H9 (cell line): Measurements from ENCODE around the gene TMEM150B. TPM values are rescaled to one million over a fixed set of nuclear protein-coding genes. Genes with fewer than 3 reads are reported as not detected.

ENCODE experiments used
- DNase-seq: peaks from one replicate; pipeline ENCODE4 v3.0.0-alpha.2; 2017
- H2AFZ ChIP-seq: one replicate; pipeline ENCODE4 v1.6.1; 2013; ENCODE audit warnings: mild to moderate bottlenecking, low read length, control low read depth, moderate library complexity
- H2AK5ac ChIP-seq: 2 replicates; pipeline ENCODE4 v1.6.1; 2013; ENCODE audit warnings: low read length, control low read depth, mixed read lengths; ENCODE audit not compliant: insufficient read length
- H2BK120ac ChIP-seq: one replicate; pipeline ENCODE4 v1.6.1; 2013; ENCODE audit warnings: low read depth, mild to moderate bottlenecking, low read length, control low read depth, inconsistent platforms; ENCODE audit not compliant: poor library complexity, severe bottlenecking
- H2BK12ac ChIP-seq: 2 replicates; pipeline ENCODE4 v1.6.1; 2013; ENCODE audit warnings: low read length, control low read depth, mixed read lengths, low read depth; ENCODE audit not compliant: insufficient read length
- H2BK15ac ChIP-seq: 2 replicates; pipeline ENCODE4 v1.6.1; 2013; ENCODE audit warnings: low read depth, low read length, control low read depth
- H2BK20ac ChIP-seq: one replicate; pipeline ENCODE4 v1.6.1; 2013; ENCODE audit warnings: low read depth, mild to moderate bottlenecking, low read length, control low read depth, inconsistent platforms; ENCODE audit not compliant: poor library complexity, severe bottlenecking
- H2BK5ac ChIP-seq: 2 replicates; pipeline ENCODE4 v1.6.1; 2013; ENCODE audit warnings: low read length, control low read depth, mixed read lengths; ENCODE audit not compliant: insufficient read length
- H3K14ac ChIP-seq: 2 replicates; pipeline ENCODE4 v1.6.1; 2013; ENCODE audit warnings: low read length, control low read depth; ENCODE audit not compliant: insufficient read depth
- H3K18ac ChIP-seq: 2 replicates; pipeline ENCODE4 v1.6.1; 2013; ENCODE audit warnings: low read depth, mild to moderate bottlenecking, mixed read lengths, low read length, control low read depth; ENCODE audit not compliant: insufficient read length
- H3K23ac ChIP-seq: 2 replicates; pipeline ENCODE4 v1.6.1; 2013; ENCODE audit warnings: low read length, control low read depth, mixed read lengths, low read depth; ENCODE audit not compliant: insufficient read length
- H3K23me2 ChIP-seq: 2 replicates; pipeline ENCODE4 v1.6.1; 2013; ENCODE audit warnings: low read depth, mild to moderate bottlenecking, mixed read lengths, low read length, control low read depth; ENCODE audit not compliant: insufficient read length, poor library complexity, severe bottlenecking
- H3K27ac ChIP-seq: 2 replicates; pipeline ENCODE4 v1.5.1; 2013; ENCODE audit warnings: low read length, control low read depth, mixed read lengths, low read depth; ENCODE audit not compliant: insufficient read length
- H3K27me3 ChIP-seq: 2 replicates; pipeline ENCODE4 v1.6.1; 2013; ENCODE audit warnings: low read length, control low read depth, inconsistent platforms; ENCODE audit not compliant: insufficient read depth
- H3K4ac ChIP-seq: 2 replicates; pipeline ENCODE4 v1.6.1; 2013; ENCODE audit warnings: low read depth, mild to moderate bottlenecking, control low read depth, inconsistent platforms, low read length, moderate library complexity
- H3K4me1 ChIP-seq: 2 replicates; pipeline ENCODE4 v1.6.1; 2013; ENCODE audit warnings: low read length, control low read depth, inconsistent platforms; ENCODE audit not compliant: insufficient read depth
- H3K4me2 ChIP-seq: 2 replicates; pipeline ENCODE4 v1.6.1; 2013; ENCODE audit warnings: low read length, control low read depth, mixed read lengths; ENCODE audit not compliant: insufficient read length, insufficient read depth
- H3K56ac ChIP-seq: 2 replicates; pipeline ENCODE4 v1.6.1; 2013; ENCODE audit warnings: low read depth, mild to moderate bottlenecking, mixed read lengths, low read length, control low read depth; ENCODE audit not compliant: insufficient read length
- H3K79me1 ChIP-seq: 2 replicates; pipeline ENCODE4 v1.6.1; 2013; ENCODE audit warnings: low read depth, mild to moderate bottlenecking, moderate library complexity, low read length, control low read depth, inconsistent platforms; ENCODE audit not compliant: insufficient read depth, poor library complexity, severe bottlenecking
- H3K79me2 ChIP-seq: 2 replicates; pipeline ENCODE4 v1.6.1; 2013; ENCODE audit warnings: low read length, control low read depth, inconsistent platforms; ENCODE audit not compliant: insufficient read depth
- H3K9ac ChIP-seq: 2 replicates; pipeline ENCODE4 v1.6.1; 2013; ENCODE audit warnings: low read length, control low read depth, mixed read lengths; ENCODE audit not compliant: insufficient read length; ENCODE audit errors: extremely low read depth
- H3K9me3 ChIP-seq: one replicate; pipeline ENCODE4 v1.6.1; 2013; ENCODE audit warnings: low read depth, low read length, inconsistent platforms; ENCODE audit not compliant: control insufficient read depth
- H3T11ph ChIP-seq: one replicate; pipeline ENCODE4 v1.6.1; 2013; ENCODE audit warnings: mild to moderate bottlenecking, low read length, control low read depth, inconsistent platforms
- H4K20me1 ChIP-seq: one replicate; pipeline ENCODE4 v1.6.1; 2013; ENCODE audit not compliant: control insufficient read depth, insufficient read length, insufficient read depth
- H4K5ac ChIP-seq: 2 replicates; pipeline ENCODE4 v1.6.1; 2013; ENCODE audit warnings: low read depth, mild to moderate bottlenecking, mixed read lengths, low read length, control low read depth; ENCODE audit not compliant: insufficient read length
- H4K8ac ChIP-seq: replicated peaks from 2 replicates; pipeline ENCODE4 v1.6.1; 2013; ENCODE audit warnings: low read length, control low read depth, mixed read lengths, low read depth; ENCODE audit not compliant: insufficient read length
- H4K91ac ChIP-seq: 2 replicates; pipeline ENCODE4 v1.6.1; 2013; ENCODE audit warnings: low read depth, mild to moderate bottlenecking, moderate library complexity, mixed read lengths, low read length, control low read depth; ENCODE audit not compliant: insufficient read length
- H3K27ac Mint-ChIP-seq, 3 experiments: 2 replicates in 2 of 3; 3 replicates in 1 of 3; pipeline ENCODE4 v1.8.0; 2020 to 2021; ENCODE audit warnings: mixed read lengths in 3 of 3, mild to moderate bottlenecking in 1 of 3, moderate library complexity in 1 of 3
- H3K27me3 Mint-ChIP-seq: 2 replicates; pipeline ENCODE4 v1.8.0; 2021; ENCODE audit warnings: low read depth, mild to moderate bottlenecking, moderate library complexity, mixed read lengths
- H3K36me3 Mint-ChIP-seq, 3 experiments: 2 replicates in 2 of 3; 3 replicates in 1 of 3; pipeline ENCODE4 v1.8.0; 2020 to 2021; ENCODE audit warnings: low read depth in 3 of 3, mixed read lengths in 3 of 3; ENCODE audit not compliant: insufficient read depth in 1 of 3
- H3K4me1 Mint-ChIP-seq, 2 experiments: 2 replicates each; pipeline ENCODE4 v1.8.0; 2020; ENCODE audit warnings: mixed read lengths in 2 of 2
- H3K4me3 Mint-ChIP-seq, 2 experiments: 2 replicates in 1 of 2; 3 replicates in 1 of 2; pipeline ENCODE4 v1.8.0; 2020 to 2021; ENCODE audit warnings: mild to moderate bottlenecking in 2 of 2, mixed read lengths in 2 of 2, moderate library complexity in 1 of 2
- H3K9me3 Mint-ChIP-seq, 2 experiments: 2 replicates in 1 of 2; 3 replicates in 1 of 2; pipeline ENCODE4 v1.8.0; 2020; ENCODE audit warnings: mild to moderate bottlenecking in 2 of 2, mixed read lengths in 2 of 2, moderate library complexity in 1 of 2
- WGBS: extraction: QIAGEN DNeasy Blood & Tissue Kit; methylation state at CpG from one replicate; pipeline ENCODE4 v1.1.7; 2013; ENCODE audit warnings: missing lambda C conversion rate, low lambda C conversion rate, mixed read lengths; ENCODE audit not compliant: insufficient read length; ENCODE audit errors: extremely low coverage; 5-methylcytosine and 5-hydroxymethylcytosine counted together
- total RNA-seq: library from RNA; stranded (reverse); gene quantifications from 2 replicates; pipeline ENCODE4 v1.2.1, GENCODE V29; 2021
- TF ChIP-seq, protein P1 (sequence below): fragments of 200-600 bp; sonication (generic); conservative IDR thresholded peaks from 3 replicates; pipeline ENCODE4 v1.8.0; 2021; ENCODE audit warnings: antibody characterized with exemption, mild to moderate bottlenecking

TMEM150B gene
- total RNA-seq, 1 experiment from 2014 or later = 0.63 TPM

DNA sequence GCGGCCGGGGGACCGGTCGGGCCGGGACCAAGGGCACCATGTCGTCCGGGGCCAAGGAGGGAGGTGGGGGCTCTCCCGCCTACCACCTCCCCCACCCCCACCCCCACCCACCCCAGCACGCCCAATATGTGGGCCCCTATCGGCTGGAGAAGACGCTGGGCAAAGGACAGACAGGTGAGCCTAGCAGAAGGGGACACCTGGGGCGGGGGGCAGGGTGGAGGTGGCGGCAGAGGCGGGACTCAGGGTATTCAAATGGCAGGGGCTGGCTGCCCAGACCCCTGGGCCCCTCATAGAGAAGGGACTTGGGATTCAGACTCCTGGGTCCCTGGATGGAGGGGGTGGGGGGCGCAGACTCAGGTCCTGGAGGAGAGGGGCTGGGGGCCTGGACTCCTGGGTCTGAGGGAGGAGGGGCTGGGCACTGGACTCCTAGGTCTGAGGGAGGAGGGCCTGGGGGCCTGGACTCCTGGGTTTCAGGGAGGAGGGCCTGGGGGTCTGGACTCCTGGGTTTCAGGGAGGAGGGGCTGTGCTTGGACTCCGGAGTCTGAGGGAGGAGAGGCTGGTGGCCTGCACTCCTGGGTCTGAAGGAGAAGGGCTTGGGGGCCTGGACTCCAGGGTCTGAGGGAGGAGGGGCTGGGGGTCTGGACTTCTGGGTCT lies 40.6 kb downstream of the TMEM150B start:
- Histone ChIP-seq H4K20me1 (no peaks in the 10 kb centered on the region), H3K9ac (no peak overlapping the region), H3K4ac (no peak overlapping the region; the same call in 1 of the 2 replicates), H4K91ac (no peak overlapping the region), H4K8ac (no peak overlapping the region), H3T11ph (no peak overlapping the region), H3K23me2 (peaks cover 9% of the 10 kb centered on the region), H2BK15ac (no peak overlapping the region), H3K4me2 (peak overlapping the region; percentile 28), H3K27me3 (no peaks in the 10 kb centered on the region), H3K79me1 (no peaks in the 10 kb centered on the region), H3K18ac (no peak overlapping the region), H2BK5ac (no peak overlapping the region), H2BK120ac (no peak overlapping the region), H3K14ac (no peak overlapping the region), H3K23ac (no peak overlapping the region), H3K9me3 (no peaks in the 10 kb centered on the region), H3K79me2 (no peaks in the 10 kb centered on the region), H3K4me1 (no peaks in the 10 kb centered on the region; the same call in 1 of the 2 replicates), H3K56ac (no peak overlapping the region), H2AK5ac (no peak overlapping the region), H2AFZ (no peak overlapping the region), H2BK20ac (no peak overlapping the region), H3K27ac (no peak overlapping the region), H2BK12ac (no peak overlapping the region), H4K5ac (no peak overlapping the region)
- no CpG with 5 or more reads among the region's 16 CpGs for WGBS
- Mint-ChIP-seq H3K27me3 (no peaks in the 10 kb centered on the region; the same call in 1 of the 2 replicates), H3K27ac (peak overlapping the region in 2 of 3 experiments; percentile 80 to 86; a peak in 2 of 7 replicates), H3K4me1 (peaks cover 15 to 27% of the 10 kb centered on the region in 2 experiments), H3K4me3 (peak overlapping the region; percentile 72 to 84), H3K36me3 (peaks cover under 1 to 19% (median 15%) of the 10 kb centered on the region in 3 experiments; a peak in 6 of 7 replicates), H3K9me3 (no peaks in the 10 kb centered on the region; a peak in 1 of 5 replicates)
- peak; percentile 67 for DNase-seq
- TF ChIP-seq, protein P1, sequence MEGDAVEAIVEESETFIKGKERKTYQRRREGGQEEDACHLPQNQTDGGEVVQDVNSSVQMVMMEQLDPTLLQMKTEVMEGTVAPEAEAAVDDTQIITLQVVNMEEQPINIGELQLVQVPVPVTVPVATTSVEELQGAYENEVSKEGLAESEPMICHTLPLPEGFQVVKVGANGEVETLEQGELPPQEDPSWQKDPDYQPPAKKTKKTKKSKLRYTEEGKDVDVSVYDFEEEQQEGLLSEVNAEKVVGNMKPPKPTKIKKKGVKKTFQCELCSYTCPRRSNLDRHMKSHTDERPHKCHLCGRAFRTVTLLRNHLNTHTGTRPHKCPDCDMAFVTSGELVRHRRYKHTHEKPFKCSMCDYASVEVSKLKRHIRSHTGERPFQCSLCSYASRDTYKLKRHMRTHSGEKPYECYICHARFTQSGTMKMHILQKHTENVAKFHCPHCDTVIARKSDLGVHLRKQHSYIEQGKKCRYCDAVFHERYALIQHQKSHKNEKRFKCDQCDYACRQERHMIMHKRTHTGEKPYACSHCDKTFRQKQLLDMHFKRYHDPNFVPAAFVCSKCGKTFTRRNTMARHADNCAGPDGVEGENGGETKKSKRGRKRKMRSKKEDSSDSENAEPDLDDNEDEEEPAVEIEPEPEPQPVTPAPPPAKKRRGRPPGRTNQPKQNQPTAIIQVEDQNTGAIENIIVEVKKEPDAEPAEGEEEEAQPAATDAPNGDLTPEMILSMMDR = no peak
